HPDE6-E6E7 (cell line): ENCODE measurements around the gene IGFN1.

Source experiments
- DNase-seq: peaks from one replicate; pipeline ENCODE4 v3.0.0; 2011; ENCODE audit warnings: missing footprints; ENCODE audit errors: extremely low spot score

The IGFN1 gene

DNA sequence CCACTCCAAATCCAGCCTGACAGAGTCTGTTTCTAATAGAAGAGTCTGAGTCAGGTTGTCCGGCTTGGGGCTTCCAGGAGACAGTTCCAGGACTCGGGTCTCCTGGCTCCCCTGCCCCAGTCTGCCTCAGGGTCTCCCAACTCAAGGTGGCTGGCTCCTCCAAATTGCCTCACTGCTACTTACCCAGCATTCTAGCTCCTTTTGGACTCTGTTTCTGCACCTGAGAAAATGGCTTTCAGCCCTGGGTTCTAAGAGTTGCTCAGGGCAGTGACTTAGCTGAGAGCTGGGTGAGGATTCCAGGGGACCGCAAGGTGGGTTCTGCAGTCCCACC is 5.5 kb upstream of the IGFN1 start:
- no peak for DNase-seq

- DNase-seq, result no peak
Observed at GRCh38 chr1:201185527-201186128, 5.0 kb upstream of the IGFN1 start.

DNA sequence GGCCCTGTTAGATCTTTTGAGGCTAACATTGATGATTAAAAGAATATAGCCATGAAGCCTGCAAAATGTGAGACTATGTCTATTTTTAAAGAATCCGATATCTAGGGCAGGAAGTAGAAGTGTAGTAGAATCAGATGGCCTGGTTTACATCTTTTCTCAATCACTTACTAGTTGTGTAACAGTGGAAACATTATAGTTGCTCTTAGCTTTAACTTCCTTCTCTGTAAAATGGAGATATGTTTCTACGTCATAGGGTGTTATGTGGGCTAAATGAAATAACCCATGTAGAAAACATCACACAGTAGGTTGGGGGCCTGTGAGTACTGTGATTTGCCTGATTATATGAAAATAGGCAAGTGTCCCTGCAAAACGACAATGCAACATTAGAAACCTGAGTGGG is 4.4 kb upstream of the IGFN1 start:
- no peak for DNase-seq

GRCh38 chr1:201189085-201189484 is 1.5 kb upstream of the IGFN1 start:
- DNase-seq, result no peak

DNA sequence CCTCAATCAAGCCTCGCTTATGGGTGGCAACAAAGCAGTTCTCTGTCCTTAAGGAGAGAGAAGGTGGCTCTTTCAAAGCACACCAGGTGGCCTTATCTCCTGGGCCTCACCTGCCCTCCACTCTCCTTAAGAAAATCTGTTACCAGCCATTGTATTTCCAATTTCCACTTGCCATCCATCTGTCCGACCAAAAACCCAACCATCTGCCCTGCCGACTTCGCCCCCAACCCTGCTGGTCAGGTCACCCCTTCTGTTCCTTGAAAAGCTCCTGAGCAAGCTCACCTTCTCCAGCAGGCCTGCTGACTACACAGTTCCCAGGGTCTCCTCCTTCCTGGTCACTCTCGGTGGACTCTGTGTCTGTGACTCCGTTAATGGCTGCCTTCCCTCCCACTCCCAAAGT is 619 bp upstream of the IGFN1 start:
- no peak for DNase-seq

GRCh38 chr1:201191653-201192260 is 1.1 kb downstream of the IGFN1 start:
- peak; percentile 81 for DNase-seq

GRCh38 chr1:201192261-201192788 is 1.7 kb downstream of the IGFN1 start:
- no peak for DNase-seq

DNA sequence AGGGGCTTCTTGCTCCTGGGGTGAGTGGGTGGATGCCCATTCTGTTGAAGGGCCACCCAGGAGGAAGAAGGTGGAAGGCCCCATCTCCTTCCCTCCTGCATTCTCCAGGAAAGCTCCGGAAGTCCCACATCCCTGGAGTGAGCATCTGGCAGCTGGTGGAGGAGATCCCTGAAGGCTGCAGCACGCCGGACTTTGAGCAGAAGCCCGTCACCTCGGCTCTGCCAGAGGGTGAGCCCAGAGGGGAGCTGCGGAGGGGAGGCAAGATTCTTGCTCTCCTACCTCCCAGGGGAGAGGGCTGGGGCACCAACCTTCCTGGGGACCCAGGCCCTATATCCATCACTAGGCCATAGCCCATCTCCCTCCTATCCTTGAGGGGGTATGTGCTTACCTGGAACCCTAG is 3.4 kb downstream of the IGFN1 start:
- DNase-seq, result no peak

DNA sequence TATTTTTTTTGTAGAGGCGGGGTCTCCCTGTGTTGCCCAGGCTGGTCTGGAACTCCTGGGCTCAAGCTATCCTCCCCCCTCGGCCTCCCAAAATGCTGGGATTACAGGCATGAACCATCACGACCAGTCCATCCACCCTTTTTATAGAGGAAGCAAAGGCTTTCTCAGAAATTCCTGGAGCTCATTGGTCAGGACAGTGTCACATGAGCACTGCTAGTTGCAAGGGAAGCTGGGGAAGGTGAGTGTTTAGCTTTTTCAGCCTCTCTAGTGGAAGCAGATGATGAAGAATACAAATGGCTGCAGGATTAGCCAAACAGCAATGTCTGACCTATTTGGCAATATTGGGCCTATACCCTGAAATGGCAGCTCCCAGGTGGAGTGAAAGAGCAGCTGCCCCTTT is 8.0 kb downstream of the IGFN1 start:
- DNase-seq, result no peak

DNA sequence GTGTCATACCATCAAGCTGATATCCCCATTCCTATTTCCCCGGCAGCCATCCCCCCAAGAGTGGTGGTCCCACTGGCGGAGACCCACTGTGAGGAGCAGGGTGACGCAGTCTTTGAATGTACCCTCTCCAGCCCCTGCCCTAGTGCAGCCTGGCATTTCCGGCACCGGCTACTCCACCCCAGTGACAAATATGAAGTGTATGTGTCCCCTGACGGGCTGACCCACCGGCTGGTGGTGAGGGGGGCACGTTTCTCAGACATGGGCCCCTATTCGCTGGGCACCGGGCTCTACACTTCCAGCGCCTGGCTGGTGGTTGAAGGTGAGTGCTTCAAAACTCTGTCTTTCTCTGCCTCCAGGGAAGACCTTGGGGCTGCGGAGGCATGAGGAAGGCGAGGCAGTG is 14.4 kb downstream of the IGFN1 start:
- no peak for DNase-seq

- no peak for DNase-seq
Observed at GRCh38 chr1:201206176-201206575, 15.6 kb downstream of the IGFN1 start.

DNA sequence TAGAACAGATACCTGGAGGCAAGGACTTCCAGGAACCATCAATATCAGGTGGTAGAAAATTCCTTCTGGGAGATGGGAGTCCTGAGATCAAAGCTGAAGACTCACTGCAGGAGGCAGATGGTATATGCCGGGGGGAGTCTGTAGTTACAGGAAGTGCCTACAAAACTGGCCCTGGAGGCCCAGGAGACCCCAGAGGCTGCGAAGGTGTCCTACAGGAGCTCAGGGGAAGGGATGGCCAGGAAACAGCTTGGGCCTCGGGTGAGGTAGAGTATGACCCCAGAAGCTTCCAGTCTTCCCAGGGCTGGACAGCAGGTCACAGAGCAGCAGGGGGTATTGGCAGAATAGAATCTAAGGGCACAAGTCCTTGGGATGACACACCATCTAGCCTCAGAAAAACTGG is 16.4 kb downstream of the IGFN1 start:
- DNase-seq, result no peak

- DNase-seq, result no peak
Observed at GRCh38 chr1:201208236-201208635, 17.6 kb downstream of the IGFN1 start.

GRCh38 chr1:201212056-201212455 is 21.4 kb downstream of the IGFN1 start:
- no peak for DNase-seq

DNA sequence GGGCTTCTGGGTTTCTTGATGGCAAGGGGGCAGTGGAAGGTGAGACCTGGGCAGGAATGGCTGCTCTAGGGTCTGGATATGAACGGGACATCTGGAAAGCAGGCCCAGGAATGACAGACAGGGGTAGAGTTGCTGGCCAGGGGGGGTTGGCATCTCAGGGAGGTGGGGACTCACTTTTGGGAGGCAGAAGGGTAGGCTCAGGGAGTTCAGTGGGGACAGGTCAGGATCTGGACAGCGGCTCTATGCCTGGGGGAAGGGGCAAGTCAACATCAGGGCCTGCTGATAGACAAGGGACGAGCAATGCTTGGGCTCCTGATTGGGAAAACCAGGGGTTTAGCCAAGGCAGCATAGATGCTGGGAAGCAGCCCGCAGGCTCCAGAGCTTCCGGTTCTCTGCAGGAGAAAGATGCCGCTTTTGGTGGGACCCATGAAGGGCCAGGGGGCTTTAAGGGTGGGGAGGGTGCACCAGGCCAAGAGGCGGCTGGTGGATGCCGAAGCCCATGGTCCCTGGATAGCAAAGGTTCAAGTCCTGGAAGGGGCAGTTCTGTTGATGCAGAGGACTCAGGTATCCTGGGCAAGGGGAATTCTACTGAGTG is 21.9 kb downstream of the IGFN1 start:
- no peak for DNase-seq

GRCh38 chr1:201213106-201213770 is 22.6 kb downstream of the IGFN1 start:
- DNase-seq, result no peak

DNA sequence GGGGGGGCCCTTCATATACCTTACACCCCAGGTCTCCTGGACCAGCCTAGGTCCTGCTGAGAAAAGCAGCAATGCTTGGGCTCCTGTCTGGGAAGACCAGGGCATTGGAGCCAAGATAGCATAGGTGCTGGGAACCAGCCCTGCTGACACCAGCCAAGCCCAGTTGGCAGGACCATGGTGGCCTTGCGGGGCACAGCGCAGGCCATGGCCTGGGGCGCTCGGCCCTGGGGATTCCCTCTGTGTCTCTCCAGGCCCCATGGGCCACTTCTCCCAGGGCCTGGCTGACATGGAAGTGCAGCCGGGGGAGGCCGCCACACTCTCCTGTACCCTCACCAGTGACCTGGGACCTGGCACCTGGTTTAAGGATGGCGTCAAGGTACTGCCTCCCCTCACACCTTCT is 23.3 kb downstream of the IGFN1 start:
- no peak for DNase-seq

DNA sequence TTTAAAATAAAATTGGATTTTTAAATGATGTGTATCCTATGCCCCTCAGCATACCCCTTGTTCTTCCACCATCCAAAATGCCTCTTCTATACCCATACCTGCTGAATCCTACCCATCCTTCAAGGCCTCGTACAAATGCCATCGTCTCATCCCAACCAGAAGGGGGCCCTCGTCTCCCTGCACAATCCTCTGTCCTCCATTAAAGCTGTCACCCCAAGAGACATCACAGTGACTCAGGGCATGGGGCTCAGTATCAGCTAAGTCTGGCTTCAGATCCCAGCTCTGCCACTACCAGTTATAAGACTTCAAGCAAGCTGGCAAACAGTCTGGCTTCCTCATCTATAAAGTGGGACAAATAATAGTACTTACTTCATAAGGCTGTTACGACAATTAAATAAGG is 23.8 kb downstream of the IGFN1 start:
- DNase-seq, result no peak

- no peak for DNase-seq
Observed at GRCh38 chr1:201214886-201215285, 24.3 kb downstream of the IGFN1 start.

DNA sequence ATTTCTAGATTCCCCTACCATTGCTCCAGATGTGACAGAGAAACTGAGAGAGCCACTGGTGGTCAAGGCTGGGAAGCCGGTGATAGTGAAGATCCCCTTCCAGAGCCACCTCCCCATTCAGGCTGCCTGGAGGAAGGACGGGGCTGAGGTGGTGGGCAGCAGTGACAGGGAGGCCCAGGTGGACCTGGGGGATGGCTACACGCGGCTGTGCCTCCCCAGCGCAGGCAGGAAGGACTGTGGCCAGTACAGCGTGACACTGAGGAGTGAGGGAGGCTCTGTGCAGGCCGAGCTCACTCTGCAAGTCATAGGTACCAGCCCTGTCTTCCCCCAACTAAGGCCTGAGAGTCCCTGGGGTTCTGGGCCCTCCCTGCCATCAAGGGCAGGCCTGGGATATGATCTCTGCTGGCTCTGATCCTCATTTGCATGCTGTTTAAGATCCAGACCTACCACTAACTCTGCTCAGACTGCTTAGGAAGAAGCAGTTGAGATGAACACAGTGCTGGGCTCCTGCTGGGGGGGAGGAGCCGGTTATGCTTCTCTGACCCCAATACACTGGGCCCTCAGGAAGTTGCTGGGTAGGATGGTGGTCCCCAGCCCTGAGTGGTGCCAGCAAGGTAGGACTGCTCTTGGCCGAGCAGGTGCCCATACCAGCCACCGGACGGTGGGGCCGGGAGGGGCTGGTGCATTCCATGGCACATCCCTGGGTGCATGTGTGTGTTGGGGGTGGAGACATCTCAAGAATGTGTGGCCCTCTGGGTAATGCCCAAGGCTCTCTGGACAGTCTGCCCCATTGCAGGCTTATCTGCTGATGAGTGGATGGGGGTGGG is 25.1 kb downstream of the IGFN1 start:
- DNase-seq, result no peak

GRCh38 chr1:201216395-201217085 is 25.9 kb downstream of the IGFN1 start:
- DNase-seq, result no peak

DNA sequence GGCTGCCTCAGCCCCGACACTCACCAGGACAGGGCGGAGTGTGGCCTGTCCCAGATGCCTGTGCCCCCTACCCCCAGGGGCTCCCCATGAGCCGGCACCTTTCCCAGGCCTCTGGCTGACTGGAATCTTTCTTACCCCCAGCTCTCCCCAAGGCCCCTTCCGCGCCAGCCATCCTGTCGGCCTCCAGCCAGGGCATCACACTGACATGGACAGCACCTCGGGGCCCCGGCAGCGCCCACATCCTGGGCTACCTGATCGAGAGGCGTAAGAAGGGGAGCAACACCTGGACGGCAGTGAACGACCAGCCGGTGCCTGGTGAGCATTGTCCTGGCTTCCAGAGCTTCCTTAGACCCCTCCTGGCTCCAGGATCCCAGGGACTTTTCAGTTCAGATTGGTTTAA is 26.5 kb downstream of the IGFN1 start:
- DNase-seq, result no peak
